KMS-11 (cell line): ENCODE measurements around the gene CTBP1.

Experiments used
- H2AFZ ChIP-seq: fragments of 200-600 bp; sonication (generic); 2 replicates; pipeline ENCODE4 v1.6.1; 2016; ENCODE audit warnings: antibody characterized with exemption, mixed run types, low read depth
- H3K27ac ChIP-seq: fragments of 200-600 bp; sonication (generic); 2 replicates; pipeline ENCODE4 v1.6.1; 2016; ENCODE audit warnings: mild to moderate bottlenecking, mixed run types
- H3K27me3 ChIP-seq: fragments of 200-600 bp; sonication (generic); 2 replicates; pipeline ENCODE4 v1.6.1; 2017; ENCODE audit warnings: mild to moderate bottlenecking, low read depth, mixed run types, moderate library complexity; ENCODE audit not compliant: insufficient read depth
- H3K36me3 ChIP-seq: fragments of 200-600 bp; sonication (generic); 2 replicates; pipeline ENCODE4 v1.6.1; 2017; ENCODE audit warnings: mild to moderate bottlenecking, mixed run types; ENCODE audit not compliant: insufficient read depth
- H3K4me1 ChIP-seq: fragments of 200-600 bp; sonication (generic); 2 replicates; pipeline ENCODE4 v1.6.1; 2016; ENCODE audit warnings: mild to moderate bottlenecking, low read depth, mixed run types; ENCODE audit not compliant: poor library complexity, severe bottlenecking
- H3K4me2 ChIP-seq: fragments of 200-600 bp; sonication (generic); 2 replicates; pipeline ENCODE4 v1.7.0; 2016; ENCODE audit warnings: mild to moderate bottlenecking, mixed run types
- H3K4me3 ChIP-seq: fragments of 200-600 bp; sonication (generic); IDR thresholded peaks from 2 replicates; pipeline ENCODE4 v1.6.1; 2017; ENCODE audit warnings: low read depth, low read length, mixed read lengths; ENCODE audit not compliant: insufficient read depth
- H3K79me2 ChIP-seq: fragments of 200-600 bp; sonication (generic); 2 replicates; pipeline ENCODE4 v1.6.1; 2016; ENCODE audit warnings: low read depth, mixed run types; ENCODE audit not compliant: insufficient read depth
- H3K9ac ChIP-seq: fragments of 200-600 bp; sonication (generic); 2 replicates; pipeline ENCODE4 v1.6.1; 2016; ENCODE audit warnings: mild to moderate bottlenecking, mixed run types
- H4K20me1 ChIP-seq: fragments of 200-600 bp; sonication (generic); 2 replicates; pipeline ENCODE4 v1.6.1; 2016; ENCODE audit warnings: mild to moderate bottlenecking, mixed run types; ENCODE audit not compliant: insufficient read depth
- CTCF ChIP-seq: fragments of 200-600 bp; sonication (generic); conservative IDR thresholded peaks from 2 replicates; pipeline ENCODE4 v1.6.1; 2017; ENCODE audit warnings: low read depth, mild to moderate bottlenecking, antibody characterized with exemption, low read length, moderate library complexity, mixed read lengths

The CTBP1 gene

GRCh38 chr4:1210241-1210841 is 38.6 kb downstream of the CTBP1 start:
- Histone ChIP-seq H3K9ac (no peak overlapping the region), H3K4me1 (no peaks in the 10 kb centered on the region), H3K4me3 (no peak overlapping the region), H3K27ac (no peak overlapping the region), H3K36me3 (no peaks in the 10 kb centered on the region), H4K20me1 (no peaks in the 10 kb centered on the region), H3K27me3 (no peaks in the 10 kb centered on the region), H2AFZ (no peak overlapping the region), H3K79me2 (no peaks in the 10 kb centered on the region), H3K4me2 (no peak overlapping the region)
- no peak for TF ChIP-seq CTCF

- no peak overlapping the region for H3K27ac ChIP-seq
- no peaks in the 10 kb centered on the region for H3K4me1 ChIP-seq
- no peak overlapping the region for H3K4me3 ChIP-seq
- H3K79me2 ChIP-seq = no peaks in the 10 kb centered on the region
- no peak overlapping the region for H2AFZ ChIP-seq
- H3K36me3 ChIP-seq = no peaks in the 10 kb centered on the region
- H3K9ac ChIP-seq = no peak overlapping the region
- no peaks in the 10 kb centered on the region for H3K27me3 ChIP-seq
- no peak for TF ChIP-seq CTCF
- no peaks in the 10 kb centered on the region for H4K20me1 ChIP-seq
- no peak overlapping the region for H3K4me2 ChIP-seq
These were observed 39.1 kb downstream of the CTBP1 start for GRCh38 chr4:1209821-1210220.

- no peak overlapping the region for H3K27ac ChIP-seq
- H3K9ac ChIP-seq = no peak overlapping the region
- no peaks in the 10 kb centered on the region for H3K36me3 ChIP-seq
- TF ChIP-seq CTCF = no peak
- H3K79me2 ChIP-seq = no peaks in the 10 kb centered on the region
- H3K4me3 ChIP-seq = no peak overlapping the region
- no peak overlapping the region for H3K4me2 ChIP-seq
- no peaks in the 10 kb centered on the region for H4K20me1 ChIP-seq
- no peak overlapping the region for H2AFZ ChIP-seq
- H3K4me1 ChIP-seq = peaks cover 6% of the 10 kb centered on the region
- H3K27me3 ChIP-seq = no peaks in the 10 kb centered on the region
These were observed 39.8 kb downstream of the CTBP1 start for GRCh38 chr4:1208970-1209704.

DNA sequence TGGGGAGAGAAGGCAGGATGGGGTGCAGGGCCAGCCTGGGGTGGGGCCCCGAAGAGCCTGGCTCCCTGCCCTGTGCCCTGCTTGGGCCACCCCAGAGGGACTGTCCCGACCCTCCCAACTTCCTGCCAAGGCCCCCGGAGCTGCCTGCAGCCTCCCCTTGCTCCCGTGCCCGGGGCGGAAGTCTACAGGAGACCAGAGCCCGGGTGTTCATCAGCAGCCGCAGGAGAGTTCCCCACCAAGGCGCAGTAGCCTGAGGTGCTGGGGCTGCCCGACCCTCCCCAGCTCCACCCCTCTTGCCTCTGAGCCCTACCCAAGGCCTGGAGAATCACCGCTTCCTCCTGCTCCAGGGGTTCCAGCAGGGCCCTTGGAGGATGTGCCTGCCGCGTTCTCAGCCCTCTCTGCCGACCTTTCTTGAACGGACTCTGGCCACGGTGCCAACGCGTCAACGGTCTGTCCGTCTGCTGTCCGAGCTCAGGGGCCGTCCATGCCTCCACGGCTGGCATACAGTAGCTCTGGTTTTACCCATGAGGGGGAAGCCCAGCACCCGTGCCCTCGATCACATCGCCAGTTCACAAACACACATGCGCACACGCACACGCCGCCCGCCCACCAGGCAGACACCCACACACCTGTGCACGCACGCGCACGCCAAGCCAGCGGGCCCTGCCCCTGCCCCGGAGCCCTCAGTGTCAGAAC is 40.5 kb downstream of the CTBP1 start:
- no peak overlapping the region for H3K4me3 ChIP-seq
- TF ChIP-seq CTCF = no peak
- no peak overlapping the region for H3K9ac ChIP-seq
- no peaks in the 10 kb centered on the region for H3K79me2 ChIP-seq
- H3K4me2 ChIP-seq = no peak overlapping the region
- H3K4me1 ChIP-seq = peaks cover 13% of the 10 kb centered on the region
- H3K27ac ChIP-seq = no peak overlapping the region
- H2AFZ ChIP-seq = no peak overlapping the region
- H4K20me1 ChIP-seq = no peaks in the 10 kb centered on the region
- no peaks in the 10 kb centered on the region for H3K27me3 ChIP-seq
- H3K36me3 ChIP-seq = no peaks in the 10 kb centered on the region
